Liver (tissue), 3 donors: ENCODE measurements around the gene LAMB1.

Experiments
- EGR1 ChIP-seq, 2 donors: IDR thresholded peaks; 2 replicates each; pipeline ENCODE4 v1.6.1; 2016 to 2018; ENCODE audit warnings: antibody characterized with exemption in 2 of 2, low read depth in 2 of 2
- JUND ChIP-seq, 2 donors: IDR thresholded peaks; 2 replicates each; pipeline ENCODE4 v1.6.1; 2016; ENCODE audit warnings: antibody characterized with exemption in 2 of 2
- RAD21 ChIP-seq, 2 donors: IDR thresholded peaks; 2 replicates each; pipeline ENCODE4 v1.6.1; 2016; ENCODE audit warnings: antibody characterized with exemption in 2 of 2, mild to moderate bottlenecking in 2 of 2
- RXRA ChIP-seq, 2 donors: IDR thresholded peaks; 2 replicates each; pipeline ENCODE4 v1.6.1; 2017 to 2018; ENCODE audit warnings: antibody characterized with exemption in 2 of 2, mild to moderate bottlenecking in 1 of 2
- SP1 ChIP-seq: IDR thresholded peaks from 2 replicates; pipeline ENCODE4 v1.6.1; 2018; ENCODE audit warnings: antibody characterized with exemption, mild to moderate bottlenecking
- YY1 ChIP-seq: IDR thresholded peaks from 2 replicates; pipeline ENCODE4 v1.6.1; 2016; ENCODE audit warnings: antibody characterized with exemption, mild to moderate bottlenecking
- TF ChIP-seq, protein P1 (sequence below): fragments of 150-350 bp; IDR thresholded peaks from 2 replicates; pipeline ENCODE4 v1.5.1; 2017; ENCODE audit warnings: improper control_type of control experiment, low read depth, low read length; ENCODE audit not compliant: missing input control
- TF ChIP-seq, protein P2 (sequence below): IDR thresholded peaks from 2 replicates; pipeline ENCODE4 v1.6.1; 2016; ENCODE audit warnings: antibody characterized with exemption, mild to moderate bottlenecking
- TF ChIP-seq, protein P3 (sequence below): IDR thresholded peaks from 2 replicates; pipeline ENCODE4 v1.6.1; 2016; ENCODE audit warnings: antibody characterized with exemption
- donor health status: healthy.
- donor health status: healthy.

DNA sequence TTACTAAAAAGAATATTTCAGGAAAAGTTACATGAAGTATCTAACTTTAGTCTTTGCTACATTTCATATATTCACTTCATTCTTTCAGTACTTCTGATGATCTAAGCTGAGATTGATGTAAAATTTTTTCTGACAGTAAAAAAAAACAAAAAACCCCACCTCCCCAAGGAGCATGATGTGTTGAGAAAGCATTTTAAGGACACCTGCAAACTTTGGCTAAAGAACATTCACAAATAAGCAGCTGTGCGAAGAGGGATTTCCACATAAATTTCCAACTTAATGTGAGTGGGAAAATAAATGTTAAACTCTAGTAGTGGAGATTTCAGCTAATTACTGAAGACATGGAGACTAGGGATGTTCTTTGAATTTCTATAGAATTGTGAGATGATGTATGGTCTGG is 76.5 kb downstream of the LAMB1 start:
- TF ChIP-seq, protein P1, sequence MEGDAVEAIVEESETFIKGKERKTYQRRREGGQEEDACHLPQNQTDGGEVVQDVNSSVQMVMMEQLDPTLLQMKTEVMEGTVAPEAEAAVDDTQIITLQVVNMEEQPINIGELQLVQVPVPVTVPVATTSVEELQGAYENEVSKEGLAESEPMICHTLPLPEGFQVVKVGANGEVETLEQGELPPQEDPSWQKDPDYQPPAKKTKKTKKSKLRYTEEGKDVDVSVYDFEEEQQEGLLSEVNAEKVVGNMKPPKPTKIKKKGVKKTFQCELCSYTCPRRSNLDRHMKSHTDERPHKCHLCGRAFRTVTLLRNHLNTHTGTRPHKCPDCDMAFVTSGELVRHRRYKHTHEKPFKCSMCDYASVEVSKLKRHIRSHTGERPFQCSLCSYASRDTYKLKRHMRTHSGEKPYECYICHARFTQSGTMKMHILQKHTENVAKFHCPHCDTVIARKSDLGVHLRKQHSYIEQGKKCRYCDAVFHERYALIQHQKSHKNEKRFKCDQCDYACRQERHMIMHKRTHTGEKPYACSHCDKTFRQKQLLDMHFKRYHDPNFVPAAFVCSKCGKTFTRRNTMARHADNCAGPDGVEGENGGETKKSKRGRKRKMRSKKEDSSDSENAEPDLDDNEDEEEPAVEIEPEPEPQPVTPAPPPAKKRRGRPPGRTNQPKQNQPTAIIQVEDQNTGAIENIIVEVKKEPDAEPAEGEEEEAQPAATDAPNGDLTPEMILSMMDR: no peak
- no peak for TF ChIP-seq YY1
- TF ChIP-seq SP1: no peak
- no peak for TF ChIP-seq EGR1 (IDR thresholded peaks at IDR 0.05; ENCODE audit: low read depth in 2 of 2)
- TF ChIP-seq, protein P2, sequence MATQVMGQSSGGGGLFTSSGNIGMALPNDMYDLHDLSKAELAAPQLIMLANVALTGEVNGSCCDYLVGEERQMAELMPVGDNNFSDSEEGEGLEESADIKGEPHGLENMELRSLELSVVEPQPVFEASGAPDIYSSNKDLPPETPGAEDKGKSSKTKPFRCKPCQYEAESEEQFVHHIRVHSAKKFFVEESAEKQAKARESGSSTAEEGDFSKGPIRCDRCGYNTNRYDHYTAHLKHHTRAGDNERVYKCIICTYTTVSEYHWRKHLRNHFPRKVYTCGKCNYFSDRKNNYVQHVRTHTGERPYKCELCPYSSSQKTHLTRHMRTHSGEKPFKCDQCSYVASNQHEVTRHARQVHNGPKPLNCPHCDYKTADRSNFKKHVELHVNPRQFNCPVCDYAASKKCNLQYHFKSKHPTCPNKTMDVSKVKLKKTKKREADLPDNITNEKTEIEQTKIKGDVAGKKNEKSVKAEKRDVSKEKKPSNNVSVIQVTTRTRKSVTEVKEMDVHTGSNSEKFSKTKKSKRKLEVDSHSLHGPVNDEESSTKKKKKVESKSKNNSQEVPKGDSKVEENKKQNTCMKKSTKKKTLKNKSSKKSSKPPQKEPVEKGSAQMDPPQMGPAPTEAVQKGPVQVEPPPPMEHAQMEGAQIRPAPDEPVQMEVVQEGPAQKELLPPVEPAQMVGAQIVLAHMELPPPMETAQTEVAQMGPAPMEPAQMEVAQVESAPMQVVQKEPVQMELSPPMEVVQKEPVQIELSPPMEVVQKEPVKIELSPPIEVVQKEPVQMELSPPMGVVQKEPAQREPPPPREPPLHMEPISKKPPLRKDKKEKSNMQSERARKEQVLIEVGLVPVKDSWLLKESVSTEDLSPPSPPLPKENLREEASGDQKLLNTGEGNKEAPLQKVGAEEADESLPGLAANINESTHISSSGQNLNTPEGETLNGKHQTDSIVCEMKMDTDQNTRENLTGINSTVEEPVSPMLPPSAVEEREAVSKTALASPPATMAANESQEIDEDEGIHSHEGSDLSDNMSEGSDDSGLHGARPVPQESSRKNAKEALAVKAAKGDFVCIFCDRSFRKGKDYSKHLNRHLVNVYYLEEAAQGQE: no peak
- TF ChIP-seq RXRA (IDR thresholded peaks at IDR 0.05): no peak
- no peak for TF ChIP-seq JUND (IDR thresholded peaks at IDR 0.05)
- TF ChIP-seq, protein P3, sequence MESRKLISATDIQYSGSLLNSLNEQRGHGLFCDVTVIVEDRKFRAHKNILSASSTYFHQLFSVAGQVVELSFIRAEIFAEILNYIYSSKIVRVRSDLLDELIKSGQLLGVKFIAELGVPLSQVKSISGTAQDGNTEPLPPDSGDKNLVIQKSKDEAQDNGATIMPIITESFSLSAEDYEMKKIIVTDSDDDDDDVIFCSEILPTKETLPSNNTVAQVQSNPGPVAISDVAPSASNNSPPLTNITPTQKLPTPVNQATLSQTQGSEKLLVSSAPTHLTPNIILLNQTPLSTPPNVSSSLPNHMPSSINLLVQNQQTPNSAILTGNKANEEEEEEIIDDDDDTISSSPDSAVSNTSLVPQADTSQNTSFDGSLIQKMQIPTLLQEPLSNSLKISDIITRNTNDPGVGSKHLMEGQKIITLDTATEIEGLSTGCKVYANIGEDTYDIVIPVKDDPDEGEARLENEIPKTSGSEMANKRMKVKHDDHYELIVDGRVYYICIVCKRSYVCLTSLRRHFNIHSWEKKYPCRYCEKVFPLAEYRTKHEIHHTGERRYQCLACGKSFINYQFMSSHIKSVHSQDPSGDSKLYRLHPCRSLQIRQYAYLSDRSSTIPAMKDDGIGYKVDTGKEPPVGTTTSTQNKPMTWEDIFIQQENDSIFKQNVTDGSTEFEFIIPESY: no peak
- no peak for TF ChIP-seq RAD21 (IDR thresholded peaks at IDR 0.05)
